SK-N-SH treated with all-trans-retinoic acid at 6 μM for 48 hours (cell line): ENCODE measurements around the gene MAML3.

ENCODE experiments used
- ATAC-seq: fragments of 200-7000 bp; cut with Tn5 transposase; 3 replicates; pipeline ENCODE4 v1.9.1; 2020; ENCODE audit warnings: mild to moderate bottlenecking, moderate library complexity
- ARNTL ChIP-seq: fragments of 450-650 bp; formaldehyde crosslinking; IDR thresholded peaks from 2 replicates; pipeline ENCODE4 v1.5.0; 2020; ENCODE audit warnings: low read depth, mild to moderate bottlenecking, moderate library complexity, borderline replicate concordance
- BACH2 ChIP-seq: fragments of 250-450 bp; sonication (Bioruptor Pico); IDR thresholded peaks from 2 replicates; pipeline ENCODE4 v1.9.0; 2021; ENCODE audit warnings: mild to moderate bottlenecking, borderline replicate concordance
- CREB5 ChIP-seq: fragments of 250-450 bp; sonication (Bioruptor Pico); IDR thresholded peaks from 2 replicates; pipeline ENCODE4 v1.5.1; 2020; ENCODE audit warnings: low read depth, mild to moderate bottlenecking, moderate library complexity
- CSDC2 ChIP-seq: fragments of 250-450 bp; sonication (Bioruptor Pico); IDR thresholded peaks from 2 replicates; pipeline ENCODE4 v1.5.0; 2020; ENCODE audit warnings: mild to moderate bottlenecking, moderate library complexity
- ESRRG ChIP-seq: fragments of 250-450 bp; sonication (Bioruptor Pico); IDR thresholded peaks from 2 replicates; pipeline ENCODE4 v1.6.1; 2021; ENCODE audit warnings: mild to moderate bottlenecking
- GLIS3 ChIP-seq: fragments of 250-450 bp; sonication (Bioruptor Pico); IDR thresholded peaks from 2 replicates; pipeline ENCODE4 v1.5.0; 2020; ENCODE audit warnings: mild to moderate bottlenecking, moderate library complexity
- OSR1 ChIP-seq: fragments of 250-450 bp; sonication (Bioruptor Pico); IDR thresholded peaks from 2 replicates; pipeline ENCODE4 v1.8.0; 2022; ENCODE audit warnings: moderate library complexity, mild to moderate bottlenecking, inconsistent platforms
- PATZ1 ChIP-seq: fragments of 250-450 bp; sonication (Bioruptor Pico); IDR thresholded peaks from 2 replicates; pipeline ENCODE4 v1.8.0; 2020; ENCODE audit warnings: mild to moderate bottlenecking, moderate library complexity, borderline replicate concordance
- POU6F1 ChIP-seq: fragments of 250-450 bp; sonication (Bioruptor Pico); IDR thresholded peaks from 2 replicates; pipeline ENCODE4 v1.8.0; 2021; ENCODE audit warnings: low read depth, mild to moderate bottlenecking, moderate library complexity, borderline replicate concordance
- PPARA ChIP-seq: fragments of 250-450 bp; sonication (Bioruptor Pico); IDR thresholded peaks from 2 replicates; pipeline ENCODE4 v1.5.0; 2020; ENCODE audit warnings: mild to moderate bottlenecking, borderline replicate concordance
- RARB ChIP-seq: fragments of 250-450 bp; sonication (Bioruptor Pico); IDR thresholded peaks from 2 replicates; pipeline ENCODE4 v1.8.0; 2021; ENCODE audit warnings: mild to moderate bottlenecking, moderate library complexity
- TCF4 ChIP-seq: fragments of 250-450 bp; sonication (Bioruptor Pico); IDR thresholded peaks from 2 replicates; pipeline ENCODE4 v1.8.0; 2021; ENCODE audit warnings: mild to moderate bottlenecking, moderate library complexity, borderline replicate concordance
- TOX ChIP-seq: fragments of 250-450 bp; sonication (Bioruptor Pico); IDR thresholded peaks from 2 replicates; pipeline ENCODE4 v1.8.0; 2021; ENCODE audit warnings: mild to moderate bottlenecking, moderate library complexity, borderline replicate concordance
- TSHZ2 ChIP-seq: fragments of 250-450 bp; sonication (Bioruptor Pico); IDR thresholded peaks from 2 replicates; pipeline ENCODE4 v1.5.0; 2020; ENCODE audit warnings: mild to moderate bottlenecking, moderate library complexity
- ZC3H10 ChIP-seq: fragments of 250-450 bp; sonication (Bioruptor Pico); IDR thresholded peaks from 2 replicates; pipeline ENCODE4 v1.5.1; 2021; ENCODE audit warnings: mild to moderate bottlenecking, moderate library complexity
- ZFP3 ChIP-seq: fragments of 250-450 bp; sonication (Bioruptor Pico); IDR thresholded peaks from 2 replicates; pipeline ENCODE4 v1.5.0; 2020; ENCODE audit warnings: mild to moderate bottlenecking, moderate library complexity
- ZFP30 ChIP-seq: fragments of 450-650 bp; formaldehyde crosslinking; IDR thresholded peaks from 2 replicates; pipeline ENCODE4 v1.5.0; 2022; ENCODE audit warnings: mild to moderate bottlenecking, moderate library complexity
- ZNF565 ChIP-seq: fragments of 450-650 bp; formaldehyde crosslinking; conservative IDR thresholded peaks from 2 replicates; pipeline ENCODE4 v1.5.0; 2020; ENCODE audit warnings: low read depth, mild to moderate bottlenecking, moderate library complexity
- ZNF70 ChIP-seq: fragments of 450-650 bp; formaldehyde crosslinking; IDR thresholded peaks from 2 replicates; pipeline ENCODE4 v1.5.0; 2020; ENCODE audit warnings: mild to moderate bottlenecking, moderate library complexity
- ZNF8 ChIP-seq: fragments of 450-650 bp; formaldehyde crosslinking; IDR thresholded peaks from 2 replicates; pipeline ENCODE4 v1.5.0; 2020; ENCODE audit warnings: mild to moderate bottlenecking, moderate library complexity

MAML3 gene

GRCh38 chr4:139866276-139866962 lies 287.6 kb downstream of the MAML3 start:
- TF ChIP-seq TCF4 (peak; percentile 72; the same call in 1 of the 2 replicates), PATZ1 (CRISPR knock-in tag) (no peak), TOX (CRISPR knock-in tag) (no peak), TSHZ2 (CRISPR knock-in tag) (peak; percentile 84), ARNTL (0 out of 2 replicates have a peak, but pooled peaks have one; percentile 49)
- peak; percentile 21; the same call in 1 of the 3 replicates for ATAC-seq

GRCh38 chr4:139865537-139865936 lies 288.4 kb downstream of the MAML3 start:
- no peak for TF ChIP-seq PPARA (CRISPR knock-in tag)
- TF ChIP-seq ZNF8 (CRISPR knock-in tag) = no peak
- ATAC-seq = no peak

- no peak for ATAC-seq
- TF ChIP-seq TCF4 (no peak), POU6F1 (CRISPR knock-in tag) (no peak)
- TF ChIP-seq, all 23 proteins: peak for 0
Observed at GRCh38 chr4:139863531-139863930, 290.5 kb downstream of the MAML3 start.

GRCh38 chr4:139861471-139861870 lies 292.5 kb downstream of the MAML3 start:
- ATAC-seq = no peak
- TF ChIP-seq TCF4 = no peak
- TF ChIP-seq ZNF8 (CRISPR knock-in tag) = no peak
- no peak for TF ChIP-seq RARB (CRISPR knock-in tag)
- TF ChIP-seq ZNF565 = no peak
- no peak for TF ChIP-seq CREB5
- TF ChIP-seq CSDC2 (CRISPR knock-in tag) = no peak
- TF ChIP-seq POU6F1 (CRISPR knock-in tag) = no peak
- TF ChIP-seq ZFP3 (CRISPR knock-in tag) = no peak
- no peak for TF ChIP-seq ZC3H10
- no peak for TF ChIP-seq OSR1
- TF ChIP-seq TSHZ2 (CRISPR knock-in tag) = no peak
- TF ChIP-seq PATZ1 (CRISPR knock-in tag) = no peak
- TF ChIP-seq ZFP30 (CRISPR knock-in tag) = no peak
- TF ChIP-seq ZNF70 = no peak
- TF ChIP-seq BACH2 (CRISPR knock-in tag) = no peak
- no peak for TF ChIP-seq GLIS3
- no peak for TF ChIP-seq ESRRG
